Measurements from ENCODE around the gene ZNF335.

- no peak for TF ChIP-seq CREB1 (IDR thresholded peaks at IDR 0.05)
- TF ChIP-seq ATF2 (IDR thresholded peaks at IDR 0.05; ENCODE audit: low read length): no peak
- no peak for TF ChIP-seq RFX5 (IDR thresholded peaks at IDR 0.05; ENCODE audit: borderline replicate concordance, low read depth, low read length)
These were observed 2.0 kb downstream of the ZNF335 start for GRCh38 chr20:45969712-45970634.

All from H1 (cell line).